ENCODE data around the gene ATAD3A. TPM values are rescaled to one million over a fixed set of nuclear protein-coding genes. Genes with fewer than 3 reads are reported as not detected.
A peak's percentile ranks its signal among the peaks of the same experiment; 100 is the strongest.
"Not testable (repeated sequence)": the region's sequence is repeated elsewhere in the genome, so short reads cannot be mapped to it uniquely, and the experiment has no call there.

The ATAD3A gene
- total RNA-seq, 2 experiments from 2014 or later = 39.4 to 41.0 TPM

GRCh38 chr1:1529936-1530335, 18.0 kb downstream of the ATAD3A start:
- Mint-ChIP-seq H3K4me3 (no peak overlapping the region), H3K9me3 (peaks cover 8% of the 10 kb centered on the region), H3K27me3 (ENCODE audit: low read depth) (no peaks in the 10 kb centered on the region), H3K4me1 (ENCODE audit: low read depth) (no peaks in the 10 kb centered on the region), H3K27ac (no peak overlapping the region), H3K36me3 (ENCODE audit: low read depth) (peaks cover 36% of the 10 kb centered on the region)
- intact Hi-C loops (cut with micrococcal nuclease) = no loop called here
- CTCF ChIA-PET = interaction anchor here (0.6 kb wide), 1 partner anchor 45 kb away, joined by 3 read pairs; no protein-coding TSS in a partner anchor
- DNase-seq = no peak

GRCh38 chr1:1531947-1532346, 20.0 kb downstream of the ATAD3A start:
- Mint-ChIP-seq H3K4me1 (ENCODE audit: low read depth) (no peaks in the 10 kb centered on the region), H3K36me3 (ENCODE audit: low read depth) (peaks cover 34% of the 10 kb centered on the region)

GRCh38 chr1:1533176-1533893, 21.4 kb downstream of the ATAD3A start:
- H3K27ac Mint-ChIP-seq; H3K27me3 Mint-ChIP-seq (ENCODE audit: low read depth); intact Hi-C loops (cut with micrococcal nuclease); CTCF ChIA-PET; H3K9me3 Mint-ChIP-seq; DNase-seq; H3K4me3 Mint-ChIP-seq; H3K4me1 Mint-ChIP-seq (ENCODE audit: low read depth): not testable (repeated sequence)
- peaks cover 28% of the 10 kb centered on the region for H3K36me3 Mint-ChIP-seq (ENCODE audit: low read depth)

More at GRCh38 chr1:1531947-1532346, 20.0 kb downstream of the ATAD3A start:
- no peak overlapping the region for H3K4me3 Mint-ChIP-seq
- H3K27me3 Mint-ChIP-seq (ENCODE audit: low read depth) = no peaks in the 10 kb centered on the region
- peaks cover 8% of the 10 kb centered on the region for H3K9me3 Mint-ChIP-seq
- no peak overlapping the region for H3K27ac Mint-ChIP-seq
- CTCF ChIA-PET = no interaction called here
- intact Hi-C loops (cut with micrococcal nuclease) = no loop called here
- no peak for DNase-seq

- H3K4me3 Mint-ChIP-seq; H3K4me1 Mint-ChIP-seq (ENCODE audit: low read depth); CTCF ChIA-PET; H3K27me3 Mint-ChIP-seq (ENCODE audit: low read depth); H3K9me3 Mint-ChIP-seq; H3K27ac Mint-ChIP-seq; intact Hi-C loops (cut with micrococcal nuclease); DNase-seq: not testable (repeated sequence)
- peaks cover 27% of the 10 kb centered on the region for H3K36me3 Mint-ChIP-seq (ENCODE audit: low read depth)
Observed at GRCh38 chr1:1533894-1534291, 21.9 kb downstream of the ATAD3A start.

- H3K4me1 Mint-ChIP-seq (ENCODE audit: low read depth) = peaks cover 3% of the 10 kb centered on the region
- no peak overlapping the region for H3K27ac Mint-ChIP-seq
- H3K4me3 Mint-ChIP-seq = no peak overlapping the region
Observed at GRCh38 chr1:1534401-1535154, 22.6 kb downstream of the ATAD3A start.

GRCh38 chr1:1535201-1536018, 23.4 kb downstream of the ATAD3A start:
- intact Hi-C loops (cut with micrococcal nuclease) = no loop called here
- Mint-ChIP-seq H3K27ac (no peak overlapping the region), H3K4me1 (ENCODE audit: low read depth) (peaks cover 4% of the 10 kb centered on the region), H3K36me3 (ENCODE audit: low read depth) (peaks cover 13% of the 10 kb centered on the region), H3K27me3 (ENCODE audit: low read depth) (no peaks in the 10 kb centered on the region), H3K4me3 (no peak overlapping the region), H3K9me3 (peaks cover 8% of the 10 kb centered on the region)
- CTCF ChIA-PET = interaction anchor here (0.6 kb wide), 1 partner anchor 416 kb away, joined by 3 read pairs; no protein-coding TSS in a partner anchor
- no peak for DNase-seq

More at GRCh38 chr1:1534401-1535154, 22.6 kb downstream of the ATAD3A start:
- CTCF ChIA-PET = no interaction called here
- Mint-ChIP-seq H3K36me3 (ENCODE audit: low read depth) (peaks cover 21% of the 10 kb centered on the region), H3K9me3 (peaks cover 8% of the 10 kb centered on the region), H3K27me3 (ENCODE audit: low read depth) (no peaks in the 10 kb centered on the region)
- intact Hi-C loops (cut with micrococcal nuclease) = no loop called here
- DNase-seq = no peak

GRCh38 chr1:1536019-1536937, 24.3 kb downstream of the ATAD3A start:
- peaks cover 4% of the 10 kb centered on the region for H3K4me1 Mint-ChIP-seq (ENCODE audit: low read depth)
- no peak overlapping the region for H3K27ac Mint-ChIP-seq
- CTCF ChIA-PET = interaction anchor here (0.6 kb wide), 1 partner anchor 415 kb away, joined by 3 read pairs; no protein-coding TSS in a partner anchor
- H3K4me3 Mint-ChIP-seq = no peak overlapping the region
- peaks cover 5% of the 10 kb centered on the region for H3K9me3 Mint-ChIP-seq
- intact Hi-C loops (cut with micrococcal nuclease) = no loop called here
- no peaks in the 10 kb centered on the region for H3K27me3 Mint-ChIP-seq (ENCODE audit: low read depth)
- H3K36me3 Mint-ChIP-seq (ENCODE audit: low read depth) = peaks cover 8% of the 10 kb centered on the region
- no peak for DNase-seq

GRCh38 chr1:1536938-1537546, 25.1 kb downstream of the ATAD3A start:
- intact Hi-C loops (cut with micrococcal nuclease) = no loop called here
- CTCF ChIA-PET = no interaction called here
- H3K36me3 Mint-ChIP-seq (ENCODE audit: low read depth) = peaks cover 3% of the 10 kb centered on the region

GRCh38 chr1:1537626-1538250, 25.8 kb downstream of the ATAD3A start:
- no peak overlapping the region for H3K4me3 Mint-ChIP-seq
- CTCF ChIA-PET = no interaction called here
- H3K9me3 Mint-ChIP-seq = no peaks in the 10 kb centered on the region
- H3K27ac Mint-ChIP-seq = no peak overlapping the region
- intact Hi-C loops (cut with micrococcal nuclease) = no loop called here
- no peaks in the 10 kb centered on the region for H3K36me3 Mint-ChIP-seq (ENCODE audit: low read depth)
- no peak for DNase-seq
- peaks cover 5% of the 10 kb centered on the region for H3K4me1 Mint-ChIP-seq (ENCODE audit: low read depth)
- H3K27me3 Mint-ChIP-seq (ENCODE audit: low read depth) = no peaks in the 10 kb centered on the region

More at GRCh38 chr1:1536938-1537546, 25.1 kb downstream of the ATAD3A start:
- Mint-ChIP-seq H3K4me1 (ENCODE audit: low read depth) (peaks cover 5% of the 10 kb centered on the region), H3K27ac (no peak overlapping the region), H3K4me3 (no peak overlapping the region), H3K27me3 (ENCODE audit: low read depth) (no peaks in the 10 kb centered on the region), H3K9me3 (peaks cover 2% of the 10 kb centered on the region)
- no peak for DNase-seq

- Mint-ChIP-seq H3K36me3 (ENCODE audit: low read depth) (no peaks in the 10 kb centered on the region), H3K27ac (no peak overlapping the region), H3K4me3 (no peak overlapping the region), H3K4me1 (ENCODE audit: low read depth) (peaks cover 5% of the 10 kb centered on the region), H3K27me3 (ENCODE audit: low read depth) (no peaks in the 10 kb centered on the region), H3K9me3 (no peaks in the 10 kb centered on the region)
- DNase-seq = no peak
- CTCF ChIA-PET = no interaction called here
- intact Hi-C loops (cut with micrococcal nuclease) = no loop called here
Observed at GRCh38 chr1:1538334-1538733, 26.4 kb downstream of the ATAD3A start.

GRCh38 chr1:1538989-1539309, 27.0 kb downstream of the ATAD3A start:
- DNase-seq = no peak
- peak overlapping the region; percentile 65 for H3K27ac Mint-ChIP-seq
- intact Hi-C loops (cut with micrococcal nuclease) = no loop called here
- H3K9me3 Mint-ChIP-seq = no peaks in the 10 kb centered on the region
- CTCF ChIA-PET = no interaction called here
- H3K4me3 Mint-ChIP-seq = no peak overlapping the region
- H3K36me3 Mint-ChIP-seq (ENCODE audit: low read depth) = no peaks in the 10 kb centered on the region
- no peaks in the 10 kb centered on the region for H3K27me3 Mint-ChIP-seq (ENCODE audit: low read depth)
- peaks cover 5% of the 10 kb centered on the region for H3K4me1 Mint-ChIP-seq (ENCODE audit: low read depth)
